ENCODE measurements around the gene RAB11FIP2.

DNA sequence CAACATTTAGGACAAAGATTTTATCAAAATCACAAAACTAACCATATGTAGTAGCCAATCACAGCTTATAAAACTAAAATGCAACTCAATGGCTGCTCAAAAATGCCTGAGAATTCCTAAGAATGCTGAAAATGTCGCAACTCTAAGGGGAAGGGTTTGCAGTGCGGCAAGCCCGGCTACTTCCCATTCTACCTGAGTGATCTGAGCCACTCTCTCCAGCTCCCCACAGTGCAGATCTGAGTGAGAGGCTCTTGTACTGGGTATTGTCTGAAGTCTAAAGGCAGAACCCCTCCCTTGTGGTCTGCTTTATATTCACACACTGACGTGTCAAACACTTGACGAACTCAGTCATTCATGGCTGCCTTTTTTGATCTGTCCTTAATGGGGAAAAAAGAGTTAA, 28.9 kb downstream of the RAB11FIP2 start:
- TF ChIP-seq, protein P1, sequence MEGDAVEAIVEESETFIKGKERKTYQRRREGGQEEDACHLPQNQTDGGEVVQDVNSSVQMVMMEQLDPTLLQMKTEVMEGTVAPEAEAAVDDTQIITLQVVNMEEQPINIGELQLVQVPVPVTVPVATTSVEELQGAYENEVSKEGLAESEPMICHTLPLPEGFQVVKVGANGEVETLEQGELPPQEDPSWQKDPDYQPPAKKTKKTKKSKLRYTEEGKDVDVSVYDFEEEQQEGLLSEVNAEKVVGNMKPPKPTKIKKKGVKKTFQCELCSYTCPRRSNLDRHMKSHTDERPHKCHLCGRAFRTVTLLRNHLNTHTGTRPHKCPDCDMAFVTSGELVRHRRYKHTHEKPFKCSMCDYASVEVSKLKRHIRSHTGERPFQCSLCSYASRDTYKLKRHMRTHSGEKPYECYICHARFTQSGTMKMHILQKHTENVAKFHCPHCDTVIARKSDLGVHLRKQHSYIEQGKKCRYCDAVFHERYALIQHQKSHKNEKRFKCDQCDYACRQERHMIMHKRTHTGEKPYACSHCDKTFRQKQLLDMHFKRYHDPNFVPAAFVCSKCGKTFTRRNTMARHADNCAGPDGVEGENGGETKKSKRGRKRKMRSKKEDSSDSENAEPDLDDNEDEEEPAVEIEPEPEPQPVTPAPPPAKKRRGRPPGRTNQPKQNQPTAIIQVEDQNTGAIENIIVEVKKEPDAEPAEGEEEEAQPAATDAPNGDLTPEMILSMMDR (IDR thresholded peaks at IDR 0.05), result no peak
- no peak for TF ChIP-seq POLR2A (IDR thresholded peaks at IDR 0.05)
- TF ChIP-seq POLR2AphosphoS5 (IDR thresholded peaks at IDR 0.05), result no peak

Data from breast epithelium (tissue), 3 donors.